ENCODE measurements around the gene PTPRB. TPM values are rescaled to one million over a fixed set of nuclear protein-coding genes. Genes with fewer than 3 reads are reported as not detected.

PTPRB gene
- total and polyA plus RNA-seq, 8 donors: 1.2 to 51.2 (median 10.5) TPM

DNA sequence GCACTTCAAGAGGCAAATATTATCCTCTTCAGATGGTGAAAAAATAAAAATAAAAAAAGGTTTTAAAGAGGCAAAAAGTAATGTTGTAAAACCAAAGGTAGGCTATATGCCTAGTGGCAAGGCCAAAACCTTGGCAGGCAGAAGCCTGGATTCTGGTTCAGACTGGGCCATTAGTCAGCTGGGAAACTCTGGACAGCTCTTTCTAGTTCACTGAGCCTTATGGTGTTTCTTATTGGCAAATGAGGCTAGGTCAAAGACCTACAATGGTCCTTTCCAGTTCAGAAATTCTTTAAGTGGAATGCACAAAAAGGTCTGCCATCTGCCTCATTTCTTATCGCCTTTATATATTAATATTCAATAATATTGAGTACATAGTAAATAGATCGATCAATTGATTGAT is 44.6 kb downstream of the PTPRB start:
- no peak overlapping the region for H3K4me3 ChIP-seq
- DNase-seq: no peak
- TF ChIP-seq POLR2AphosphoS5 (IDR thresholded peaks at IDR 0.05): no peak
- no peak for TF ChIP-seq CTCF (IDR thresholded peaks at IDR 0.05)
- TF ChIP-seq EP300 (IDR thresholded peaks at IDR 0.05): no peak
- TF ChIP-seq POLR2A (IDR thresholded peaks at IDR 0.05): no peak
- no peaks in the 10 kb centered on the region for H3K4me1 ChIP-seq
- 94 to 98% (median 95%) methylated on average over 2 of the region's 2 CpGs for WGBS, 5 donors
- H3K27ac ChIP-seq: no peak overlapping the region
- H3K36me3 ChIP-seq: no peaks in the 10 kb centered on the region
- no peaks in the 10 kb centered on the region for H3K9me3 ChIP-seq
- peaks cover 0 to 10% (median 0%) of the 10 kb centered on the region in 3 donors for H3K27me3 ChIP-seq
- intact Hi-C loops (cut with DNase I; ENCODE audit: low total_unique reads): loop anchor here (5.0 kb wide), 1 partner anchor 130 kb away; no protein-coding TSS in a partner anchor

DNA sequence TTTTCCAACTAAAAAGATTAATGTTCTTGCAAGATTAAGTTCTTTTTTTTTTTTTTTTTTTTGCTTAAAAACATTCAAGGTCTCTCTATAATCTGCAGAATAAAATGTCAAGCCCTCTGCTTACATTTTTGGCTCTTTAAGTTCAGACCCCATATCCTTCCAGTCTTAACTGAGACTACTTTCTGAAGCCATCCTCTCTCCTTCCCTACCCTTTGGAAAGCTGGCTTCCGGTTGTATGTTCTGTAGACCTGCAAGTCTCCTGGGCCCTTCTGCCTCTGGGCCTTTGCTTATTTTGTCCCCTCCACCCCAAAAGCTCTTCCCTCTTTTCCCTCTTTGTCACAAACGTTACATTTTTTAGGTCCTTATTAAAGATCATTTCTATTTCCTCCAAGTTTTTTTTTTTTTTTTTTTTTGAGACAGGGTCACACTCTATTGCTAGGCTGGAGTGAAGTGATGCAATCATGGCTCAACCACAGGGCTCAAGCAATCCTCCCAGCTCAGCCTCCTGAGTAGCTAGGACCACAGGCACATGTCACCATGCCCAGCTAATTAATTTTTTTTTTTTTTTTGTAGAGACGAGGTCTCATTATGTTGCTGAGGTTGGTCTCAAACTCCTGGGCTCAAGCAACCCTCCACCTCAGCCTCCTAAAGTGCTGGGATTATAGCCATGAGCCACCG is 46.5 kb downstream of the PTPRB start:
- no peak for DNase-seq
- no peak overlapping the region for H3K4me3 ChIP-seq
- H3K27ac ChIP-seq: no peak overlapping the region
- peaks cover 0 to 10% (median 0%) of the 10 kb centered on the region in 3 donors for H3K27me3 ChIP-seq
- no peaks in the 10 kb centered on the region for H3K36me3 ChIP-seq
- no peaks in the 10 kb centered on the region for H3K4me1 ChIP-seq
- TF ChIP-seq CTCF (IDR thresholded peaks at IDR 0.05) (no peak), POLR2AphosphoS5 (IDR thresholded peaks at IDR 0.05) (no peak), EP300 (IDR thresholded peaks at IDR 0.05) (no peak), POLR2A (IDR thresholded peaks at IDR 0.05) (no peak)
- WGBS, 5 donors: 71 to 83% (median 77%) methylated on average over 4 of the region's 4 CpGs
- intact Hi-C loops (cut with DNase I; ENCODE audit: low total_unique reads): loop anchor here (5.0 kb wide), 1 partner anchor 132 kb away; no protein-coding TSS in a partner anchor
- no peaks in the 10 kb centered on the region for H3K9me3 ChIP-seq

DNA sequence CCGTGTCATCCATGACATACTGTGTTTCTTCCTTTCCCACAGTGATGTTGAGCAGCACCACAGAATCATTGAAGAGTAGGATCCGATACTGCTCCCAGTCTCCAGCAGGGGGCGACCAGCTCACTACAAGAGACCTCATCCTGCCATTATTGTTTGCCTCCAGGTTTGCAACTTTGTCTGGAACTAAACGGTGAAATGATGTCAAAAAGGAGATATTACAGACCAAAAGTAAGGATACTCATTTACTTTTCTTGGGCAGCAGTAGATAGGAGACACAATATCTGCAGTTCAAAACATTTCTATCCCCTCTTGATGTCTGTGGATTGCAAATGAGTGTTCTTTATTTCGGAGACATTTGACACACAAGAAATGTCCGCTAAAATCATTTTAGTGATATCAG is 47.2 kb downstream of the PTPRB start:
- intact Hi-C loops (cut with DNase I; ENCODE audit: low total_unique reads): loop anchor here (5.0 kb wide), 1 partner anchor 132 kb away; no protein-coding TSS in a partner anchor
- no peaks in the 10 kb centered on the region for H3K4me1 ChIP-seq
- H3K36me3 ChIP-seq: no peaks in the 10 kb centered on the region
- DNase-seq: peak; percentile 77 to 88
- H3K27ac ChIP-seq: no peak overlapping the region
- H3K27me3 ChIP-seq: peaks cover 0 to 10% (median 0%) of the 10 kb centered on the region in 3 donors
- no peaks in the 10 kb centered on the region for H3K9me3 ChIP-seq
- 30 to 33% (median 31%) methylated on average over 6 of the region's 6 CpGs for WGBS, 5 donors
- peak in 5 of 7 experiments; percentile 72 to 79 (median 78) for TF ChIP-seq CTCF (IDR thresholded peaks at IDR 0.05)
- TF ChIP-seq EP300 (IDR thresholded peaks at IDR 0.05): no peak
- TF ChIP-seq POLR2A (IDR thresholded peaks at IDR 0.05): no peak
- TF ChIP-seq POLR2AphosphoS5 (IDR thresholded peaks at IDR 0.05): no peak
- H3K4me3 ChIP-seq: no peak overlapping the region

- Histone ChIP-seq H3K36me3 (no peaks in the 10 kb centered on the region), H3K27ac (no peak overlapping the region), H3K27me3 (peaks cover 0 to 4% (median 0%) of the 10 kb centered on the region in 3 donors), H3K4me1 (no peaks in the 10 kb centered on the region), H3K9me3 (peaks cover 0 to 5% (median 0%) of the 10 kb centered on the region in 4 donors), H3K4me3 (no peak overlapping the region)
- no peak for DNase-seq
- 90 to 95% (median 94%) methylated on average over 2 of the region's 2 CpGs for WGBS, 5 donors
- intact Hi-C loops (cut with DNase I; ENCODE audit: low total_unique reads): loop anchor here (5.0 kb wide), 1 partner anchor 707 kb away; no protein-coding TSS in a partner anchor
- no peak for TF ChIP-seq POLR2A (IDR thresholded peaks at IDR 0.05)
- TF ChIP-seq EP300 (IDR thresholded peaks at IDR 0.05): no peak
- no peak for TF ChIP-seq POLR2AphosphoS5 (IDR thresholded peaks at IDR 0.05)
- no peak for TF ChIP-seq CTCF (IDR thresholded peaks at IDR 0.05)
Measured at GRCh38 chr12:70584332-70584731, 52.9 kb downstream of the PTPRB start.

Data from stomach (tissue), 9 donors.